Activated T-cell treated with anti-CD3 and anti-CD28 coated beads for 24 hours (primary cell): Measurements from ENCODE around the gene MED26.
"Not testable (repeated sequence)": the region's sequence is repeated elsewhere in the genome, so short reads cannot be mapped to it uniquely, and the experiment has no call there.

Experiments
- DNase-seq: peaks from one replicate; pipeline ENCODE4 v3.0.0-alpha.2; 2020; ENCODE audit warnings: low read depth

The MED26 gene

GRCh38 chr19:16572332-16573211, 55.4 kb downstream of the MED26 start, which contains the start of gene SLC35E1:
Gene SLC35E1 (minus strand): TSS chr19:16572415. CDS start chr19:16572364, 51 bp downstream.
- DNase-seq, result peak; percentile 88

DNA sequence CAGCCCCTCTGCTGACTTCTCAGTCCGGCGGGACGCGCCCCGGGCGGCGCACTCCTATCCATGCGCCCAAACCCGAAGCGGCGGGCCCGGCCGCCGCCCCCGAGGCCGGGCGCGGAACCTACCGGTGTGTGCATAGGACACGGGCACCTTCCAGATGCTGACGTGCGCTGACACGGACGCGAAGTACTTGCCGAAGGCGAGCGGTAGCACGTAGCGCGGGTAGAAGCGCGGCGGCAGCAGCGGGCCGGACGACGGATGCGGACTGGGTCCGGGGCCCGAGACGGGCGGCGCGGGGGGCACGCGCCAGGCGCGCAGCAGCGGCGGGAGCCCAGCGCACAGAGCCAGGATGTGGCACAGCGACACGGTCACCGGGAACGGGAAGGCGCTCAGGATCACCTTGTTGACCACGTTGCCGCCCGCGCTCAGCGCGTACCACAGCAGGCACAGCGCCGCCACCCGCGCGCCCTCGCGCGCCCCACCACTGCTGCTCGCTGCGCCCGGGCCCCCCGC, 56.1 kb downstream of the MED26 start:
- no peak for DNase-seq

GRCh38 chr19:16571283-16571682, 56.7 kb downstream of the MED26 start:
- DNase-seq, result no peak

GRCh38 chr19:16569609-16570320, 58.2 kb downstream of the MED26 start:
- DNase-seq, result no peak

- DNase-seq, result no peak
These were observed 61.3 kb downstream of the MED26 start for GRCh38 chr19:16566702-16567101.

DNA sequence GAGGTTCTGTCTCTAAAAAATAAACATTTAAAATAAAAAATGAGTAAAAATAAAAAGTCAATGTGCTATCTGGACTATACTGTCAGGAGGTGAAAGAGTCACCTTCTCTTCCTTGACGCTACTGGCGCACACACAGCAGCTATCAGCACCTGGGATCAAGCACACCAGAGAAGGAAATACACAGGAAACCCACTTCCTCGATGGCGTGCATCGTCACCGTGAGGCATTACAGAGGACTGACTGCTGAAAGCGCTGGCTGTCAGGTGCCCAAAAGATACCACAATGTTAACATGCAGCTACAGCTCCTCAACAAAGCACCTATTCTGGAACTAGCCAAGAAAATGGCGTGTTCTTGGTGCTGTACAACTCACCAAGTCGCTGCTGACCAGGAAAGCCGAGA, 61.8 kb downstream of the MED26 start:
- peak; percentile 57 for DNase-seq

GRCh38 chr19:16564842-16565241, 63.2 kb downstream of the MED26 start:
- DNase-seq, result no peak

DNA sequence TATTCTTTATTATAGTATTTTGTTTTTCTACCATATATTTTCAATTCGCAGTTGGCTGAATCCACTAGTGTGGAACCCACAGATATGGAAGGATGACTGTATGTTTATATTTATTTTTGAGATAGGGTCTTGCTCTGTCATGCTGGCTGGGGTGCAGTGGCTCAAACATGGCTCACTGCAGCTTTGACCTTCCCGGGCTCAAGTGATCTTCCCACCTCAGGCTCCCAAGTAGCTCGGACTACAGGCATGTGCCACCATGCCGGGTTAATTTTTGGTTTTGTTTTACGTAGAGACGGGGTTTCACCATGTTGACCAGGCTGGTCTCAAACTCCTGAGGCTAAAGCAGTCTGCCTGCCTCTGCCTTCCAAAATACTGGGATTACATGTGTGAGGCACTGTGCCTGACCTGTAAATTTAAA, 65.4 kb downstream of the MED26 start:
- DNase-seq, result no peak

DNA sequence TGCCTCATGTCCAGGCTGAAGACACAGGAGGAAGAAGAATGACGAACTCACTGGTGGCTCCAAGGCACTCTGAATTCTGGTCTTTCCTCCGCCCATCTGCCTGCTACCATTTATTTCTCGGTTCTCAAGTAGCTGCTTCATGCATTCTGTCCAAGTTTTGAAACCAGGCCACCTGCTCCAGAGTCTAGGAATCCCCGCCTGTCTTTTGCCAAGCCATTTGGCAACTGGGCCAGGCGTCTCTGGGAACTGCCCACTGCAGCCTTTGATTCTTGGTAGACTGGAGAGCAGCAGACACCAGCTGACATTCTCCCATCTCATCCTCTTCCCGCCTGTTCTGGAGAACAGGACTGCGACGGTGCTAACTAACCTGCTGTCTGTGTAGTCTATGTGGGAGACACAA, 66.6 kb downstream of the MED26 start:
- DNase-seq, result no peak

- DNase-seq, result no peak
These were observed 68.2 kb downstream of the MED26 start for GRCh38 chr19:16559780-16560276.

GRCh38 chr19:16554776-16555175, 73.2 kb downstream of the MED26 start:
- no peak for DNase-seq

- DNase-seq, result not testable (repeated sequence)
These were observed 76.1 kb downstream of the MED26 start for GRCh38 chr19:16551902-16552301.

DNA sequence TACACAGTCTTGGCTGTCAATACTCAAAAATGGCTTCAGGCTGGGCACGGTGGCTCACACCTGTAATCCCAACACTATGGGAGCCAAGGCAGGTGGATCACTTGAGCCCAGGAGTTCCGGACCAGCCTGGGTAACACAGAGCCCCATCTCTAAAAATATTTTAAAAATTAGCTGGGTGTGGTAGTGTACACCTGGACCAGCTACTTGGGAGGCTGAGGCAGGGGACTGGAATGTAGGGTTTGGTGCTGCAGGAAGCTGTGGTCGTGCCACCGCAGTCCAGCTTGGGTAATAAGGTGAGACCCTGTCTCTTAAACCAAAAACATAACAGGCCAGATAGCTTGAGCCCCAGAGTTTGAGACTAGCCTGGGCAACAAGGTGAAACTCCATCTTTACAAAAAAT, 79.0 kb downstream of the MED26 start:
- no peak for DNase-seq

DNA sequence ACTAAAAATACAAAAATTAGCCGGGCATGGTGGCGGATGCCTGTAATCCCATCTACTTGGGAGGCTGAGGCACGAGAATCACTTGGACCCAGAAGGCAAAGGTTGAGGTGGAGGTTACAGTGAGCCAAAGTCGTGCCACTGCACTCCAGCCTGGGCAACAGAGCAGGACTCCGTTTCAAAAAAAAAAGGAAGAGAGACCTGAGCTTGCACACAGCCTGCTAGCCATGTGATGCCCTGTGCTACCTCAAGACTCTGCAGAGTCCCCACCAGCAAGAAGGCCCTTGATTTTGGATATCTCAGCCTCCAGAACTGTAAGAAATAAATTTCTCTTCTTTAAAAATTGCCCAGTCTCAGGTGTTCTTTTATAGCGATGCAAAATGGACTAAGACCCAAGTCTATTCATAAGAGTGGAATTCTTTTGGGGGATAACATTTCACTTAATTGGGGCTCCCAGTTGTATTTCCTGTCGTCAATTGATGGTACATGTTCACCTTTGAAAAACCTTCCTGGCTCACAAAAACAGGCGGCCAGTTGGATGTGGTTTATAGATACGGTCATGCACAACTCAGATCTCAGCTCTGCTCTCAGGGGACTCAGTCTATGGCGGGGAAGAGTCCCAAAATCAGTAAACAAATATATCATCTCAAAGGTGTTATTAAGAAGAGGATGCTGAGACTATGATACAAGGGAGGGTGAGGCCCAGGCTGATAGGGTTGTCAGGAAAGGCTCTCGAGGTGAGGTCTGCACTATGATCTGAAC, 83.4 kb downstream of the MED26 start:
- no peak for DNase-seq

GRCh38 chr19:16543734-16544133, 84.3 kb downstream of the MED26 start:
- not testable (repeated sequence) for DNase-seq

- DNase-seq, result no peak
These were observed 85.0 kb downstream of the MED26 start for GRCh38 chr19:16542910-16543472.

GRCh38 chr19:16542045-16542909, 85.7 kb downstream of the MED26 start, which contains the start of gene CHERP:
Gene CHERP (minus strand): TSS chr19:16542437. CDS start chr19:16542378, 59 bp downstream.
- DNase-seq, result peak; percentile 91

- no peak for DNase-seq
These were observed 86.4 kb downstream of the MED26 start for GRCh38 chr19:16541526-16542044.

DNA sequence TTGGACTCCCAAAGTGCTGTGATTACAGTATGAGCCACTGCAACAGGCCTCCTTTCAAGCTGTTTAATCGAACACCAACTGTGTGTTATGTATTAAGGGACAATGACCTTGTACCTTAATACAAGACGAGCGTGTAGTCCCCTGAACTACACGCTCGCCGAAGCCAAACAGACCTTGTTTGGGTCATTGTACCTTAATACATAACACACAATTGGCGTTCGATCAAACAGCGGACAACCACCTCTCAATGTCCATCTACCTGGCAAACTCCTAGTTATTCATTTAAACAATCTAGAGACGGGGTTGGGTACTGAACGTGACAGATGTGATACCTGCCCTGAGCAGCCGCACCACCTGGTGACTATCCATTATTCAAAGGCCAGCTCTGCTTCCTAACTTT, 87.1 kb downstream of the MED26 start:
- no peak for DNase-seq

- no peak for DNase-seq
These were observed 90.9 kb downstream of the MED26 start for GRCh38 chr19:16537111-16537510.
